AG10803 (cell line): ENCODE results near the gene MTMR2.

Experiments used
- DNase-seq: peaks from one replicate; pipeline ENCODE4 v3.0.0; 2010; ENCODE audit warnings: low read depth
- H3K4me3 ChIP-seq: 2 replicates; pipeline ENCODE4 v1.5.1; 2011; ENCODE audit warnings: mild to moderate bottlenecking, low read length, control low read depth
- TF ChIP-seq, protein P1 (sequence below): conservative IDR thresholded peaks from 2 replicates; pipeline ENCODE4 v1.5.1; 2011; ENCODE audit warnings: mild to moderate bottlenecking, low read length, control low read depth, inconsistent platforms

MTMR2 gene

DNA sequence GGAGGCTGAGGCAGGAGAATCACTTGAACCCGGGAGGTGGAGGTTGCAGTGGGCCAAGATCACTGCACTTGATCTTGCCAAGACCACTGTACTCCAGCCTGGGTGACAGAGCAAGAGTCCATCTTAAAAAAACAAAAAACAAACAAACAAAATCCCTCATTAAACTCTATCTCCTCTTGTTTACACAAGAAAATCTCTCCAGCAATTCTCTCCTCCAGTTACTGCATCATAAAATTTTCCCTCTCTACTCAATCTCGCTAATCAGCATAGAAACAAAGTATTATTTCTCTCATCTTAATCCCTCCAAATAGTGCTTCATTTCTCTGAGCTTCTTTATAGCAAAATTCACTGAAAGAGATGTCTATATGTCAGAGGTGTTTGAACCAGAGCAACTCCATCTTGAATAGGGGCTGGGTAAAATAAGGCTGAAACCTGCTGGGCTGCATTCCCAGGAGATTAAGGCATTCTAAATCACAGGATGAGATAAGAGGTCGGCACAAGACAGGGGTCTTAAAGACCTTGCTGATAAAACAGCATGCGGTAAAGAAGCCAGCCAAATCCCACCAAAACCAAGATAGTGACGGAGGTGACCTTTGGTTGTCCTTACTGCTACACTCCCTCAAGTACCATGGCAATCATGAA is 19.8 kb downstream of the MTMR2 start:
- no peak overlapping the region for H3K4me3 ChIP-seq
- TF ChIP-seq, protein P1, sequence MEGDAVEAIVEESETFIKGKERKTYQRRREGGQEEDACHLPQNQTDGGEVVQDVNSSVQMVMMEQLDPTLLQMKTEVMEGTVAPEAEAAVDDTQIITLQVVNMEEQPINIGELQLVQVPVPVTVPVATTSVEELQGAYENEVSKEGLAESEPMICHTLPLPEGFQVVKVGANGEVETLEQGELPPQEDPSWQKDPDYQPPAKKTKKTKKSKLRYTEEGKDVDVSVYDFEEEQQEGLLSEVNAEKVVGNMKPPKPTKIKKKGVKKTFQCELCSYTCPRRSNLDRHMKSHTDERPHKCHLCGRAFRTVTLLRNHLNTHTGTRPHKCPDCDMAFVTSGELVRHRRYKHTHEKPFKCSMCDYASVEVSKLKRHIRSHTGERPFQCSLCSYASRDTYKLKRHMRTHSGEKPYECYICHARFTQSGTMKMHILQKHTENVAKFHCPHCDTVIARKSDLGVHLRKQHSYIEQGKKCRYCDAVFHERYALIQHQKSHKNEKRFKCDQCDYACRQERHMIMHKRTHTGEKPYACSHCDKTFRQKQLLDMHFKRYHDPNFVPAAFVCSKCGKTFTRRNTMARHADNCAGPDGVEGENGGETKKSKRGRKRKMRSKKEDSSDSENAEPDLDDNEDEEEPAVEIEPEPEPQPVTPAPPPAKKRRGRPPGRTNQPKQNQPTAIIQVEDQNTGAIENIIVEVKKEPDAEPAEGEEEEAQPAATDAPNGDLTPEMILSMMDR = no peak
- no peak for DNase-seq

DNA sequence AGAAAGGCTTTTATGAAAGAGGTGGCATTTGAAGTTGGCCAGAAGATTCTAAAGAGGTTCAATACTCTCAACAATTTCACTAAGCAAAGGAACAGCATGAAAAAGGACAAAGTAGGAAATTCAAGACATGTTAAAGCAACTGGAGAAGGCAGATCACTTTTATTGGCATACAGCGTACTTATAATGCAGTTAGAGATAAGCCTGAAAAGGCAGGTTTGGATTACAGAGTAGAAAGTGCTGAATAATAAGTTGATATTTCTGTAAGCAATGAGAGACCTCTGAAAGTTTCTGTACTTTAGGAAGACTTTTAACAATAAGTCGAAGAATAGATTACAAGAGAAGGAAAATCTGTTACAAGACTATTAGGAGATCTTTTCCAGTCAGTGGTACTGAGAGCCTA is 25.1 kb downstream of the MTMR2 start:
- H3K4me3 ChIP-seq = no peak overlapping the region
- TF ChIP-seq, protein P1 = no peak
- no peak for DNase-seq

DNA sequence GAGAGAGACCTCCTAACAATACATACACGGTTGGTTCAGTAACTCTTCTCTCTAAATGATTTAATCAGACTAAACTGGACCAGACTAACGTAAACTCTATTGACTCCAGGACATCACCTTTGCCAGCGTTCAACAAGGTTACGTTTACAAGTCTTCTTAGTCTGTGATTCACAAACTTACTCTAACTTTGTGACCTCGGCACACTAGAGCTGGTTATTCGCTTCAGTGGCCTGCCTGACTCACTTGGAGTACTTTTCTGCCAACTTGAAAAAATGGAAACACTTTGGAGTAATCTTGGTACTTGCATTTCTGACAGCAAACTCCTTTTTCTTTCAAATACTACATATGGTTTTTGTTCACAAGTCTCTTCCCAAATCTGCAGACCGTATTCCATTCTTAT is 26.2 kb downstream of the MTMR2 start:
- DNase-seq = peak; percentile 29

DNA sequence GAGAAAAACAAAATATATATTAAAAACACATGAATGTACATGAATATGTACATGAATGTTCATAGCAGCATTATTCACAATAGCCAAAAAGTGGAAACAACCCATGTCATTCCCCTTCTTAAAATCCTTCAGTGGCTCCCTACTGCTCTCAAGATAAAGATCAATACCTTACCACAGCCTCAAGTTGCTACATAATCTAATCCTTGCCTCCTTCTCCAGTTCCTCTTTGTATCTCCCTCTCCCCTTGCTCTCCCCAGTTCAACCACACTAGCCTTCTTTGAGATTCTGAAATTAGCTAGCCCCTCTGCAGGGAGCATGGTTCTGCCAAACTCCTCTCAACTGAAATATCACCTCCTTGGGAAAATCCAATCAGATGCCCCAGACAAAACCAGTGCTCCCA is 28.1 kb downstream of the MTMR2 start:
- DNase-seq = no peak
- H3K4me3 ChIP-seq = no peak overlapping the region
- TF ChIP-seq, protein P1 = no peak

More for the DNA sequence above, 26.2 kb downstream of the MTMR2 start:
- no peak overlapping the region for H3K4me3 ChIP-seq
- TF ChIP-seq, protein P1 = no peak

DNA sequence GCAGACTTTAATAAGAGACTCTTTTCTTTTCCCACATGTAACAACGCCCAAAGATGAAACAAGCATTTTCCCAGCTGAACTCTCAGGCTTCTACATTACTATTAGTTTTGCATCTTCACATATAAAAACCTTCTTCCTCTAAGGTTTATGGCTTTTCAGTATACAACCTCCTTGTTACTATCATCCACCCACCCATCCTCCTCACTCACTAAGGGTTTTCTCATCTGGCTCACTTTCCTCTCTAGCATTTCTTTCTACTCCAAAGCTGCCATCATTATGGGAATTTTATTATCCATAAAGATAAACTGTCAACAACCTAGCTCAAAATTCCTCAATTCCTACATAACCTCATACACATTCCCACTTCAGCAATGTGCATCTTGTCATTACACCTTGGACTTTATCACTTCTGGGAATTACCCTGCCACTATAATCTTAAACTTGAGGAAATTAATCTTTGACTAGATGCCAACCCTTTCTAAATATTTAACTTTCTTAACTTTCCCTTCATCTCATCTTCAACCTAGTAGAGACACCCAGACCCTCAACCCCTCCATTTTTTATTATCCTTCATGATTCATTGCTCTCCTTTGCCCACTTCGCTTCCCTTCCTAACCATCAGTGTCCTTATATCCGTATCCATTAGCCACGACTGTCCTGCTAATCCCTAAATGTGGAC is 30.9 kb downstream of the MTMR2 start:
- TF ChIP-seq, protein P1 = no peak
- no peak for DNase-seq
- H3K4me3 ChIP-seq = no peak overlapping the region

DNA sequence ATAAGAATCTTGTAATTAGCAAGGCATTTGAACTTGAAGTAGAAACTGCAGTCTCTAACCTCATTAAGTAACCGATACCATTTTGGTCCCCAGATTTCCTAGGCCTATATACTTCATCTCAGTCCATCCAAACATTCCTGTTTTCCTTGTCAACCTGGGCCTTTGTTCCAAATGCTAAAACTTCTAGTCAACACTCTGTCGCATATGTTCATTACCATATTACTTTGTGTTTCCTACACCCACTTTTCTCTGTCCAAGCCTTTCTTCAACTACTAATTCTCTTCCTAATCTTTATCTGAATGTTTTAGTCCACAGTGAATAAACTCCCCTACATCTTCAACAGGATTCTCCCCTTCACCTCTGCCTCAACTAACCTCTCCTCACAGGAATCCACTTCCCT is 31.4 kb downstream of the MTMR2 start:
- TF ChIP-seq, protein P1 = no peak
- H3K4me3 ChIP-seq = no peak overlapping the region
- no peak for DNase-seq
